ENCODE results near the gene PTTG1IP.

PTTG1IP gene

GRCh38 chr21:44823179-44823660, 50.3 kb downstream of the PTTG1IP start:
- no peak for DNase-seq (ENCODE audit: low read depth in 2 of 2)

DNA sequence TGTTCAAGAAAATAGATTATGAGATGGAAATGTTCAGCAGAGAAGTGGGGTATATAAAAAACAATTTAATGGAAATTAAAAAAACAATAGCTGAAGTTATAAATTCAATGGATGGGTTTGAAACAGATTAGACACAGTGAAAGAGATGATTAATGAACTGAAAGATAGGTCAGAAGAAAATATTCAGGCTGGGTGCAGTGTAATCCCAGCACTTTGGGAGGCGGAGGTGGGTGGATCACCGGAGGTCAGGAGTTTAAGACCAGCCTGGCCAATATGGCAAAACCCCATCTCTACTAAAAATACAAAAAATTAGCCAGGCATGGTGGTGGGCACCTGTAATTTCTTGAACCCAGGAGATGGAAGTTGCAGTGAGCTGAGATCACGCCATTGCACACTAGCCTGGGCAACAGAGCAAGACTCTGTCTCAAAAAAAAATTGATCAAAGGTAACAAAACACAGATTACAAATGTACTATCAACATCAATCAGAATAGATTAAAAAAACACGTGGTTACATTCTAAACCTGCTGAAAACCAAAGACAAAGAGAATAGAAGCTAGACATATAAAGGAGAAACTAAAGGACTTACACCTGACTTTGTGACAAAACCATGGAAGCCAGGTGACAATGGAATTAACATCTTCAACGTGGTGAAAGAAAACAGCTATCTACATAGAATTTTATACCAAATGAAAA, 50.9 kb downstream of the PTTG1IP start:
- no peak for DNase-seq (ENCODE audit: low read depth in 2 of 2)

- no peak for DNase-seq (ENCODE audit: low read depth in 2 of 2)
Measured at GRCh38 chr21:44820851-44821250, 52.6 kb downstream of the PTTG1IP start.

DNA sequence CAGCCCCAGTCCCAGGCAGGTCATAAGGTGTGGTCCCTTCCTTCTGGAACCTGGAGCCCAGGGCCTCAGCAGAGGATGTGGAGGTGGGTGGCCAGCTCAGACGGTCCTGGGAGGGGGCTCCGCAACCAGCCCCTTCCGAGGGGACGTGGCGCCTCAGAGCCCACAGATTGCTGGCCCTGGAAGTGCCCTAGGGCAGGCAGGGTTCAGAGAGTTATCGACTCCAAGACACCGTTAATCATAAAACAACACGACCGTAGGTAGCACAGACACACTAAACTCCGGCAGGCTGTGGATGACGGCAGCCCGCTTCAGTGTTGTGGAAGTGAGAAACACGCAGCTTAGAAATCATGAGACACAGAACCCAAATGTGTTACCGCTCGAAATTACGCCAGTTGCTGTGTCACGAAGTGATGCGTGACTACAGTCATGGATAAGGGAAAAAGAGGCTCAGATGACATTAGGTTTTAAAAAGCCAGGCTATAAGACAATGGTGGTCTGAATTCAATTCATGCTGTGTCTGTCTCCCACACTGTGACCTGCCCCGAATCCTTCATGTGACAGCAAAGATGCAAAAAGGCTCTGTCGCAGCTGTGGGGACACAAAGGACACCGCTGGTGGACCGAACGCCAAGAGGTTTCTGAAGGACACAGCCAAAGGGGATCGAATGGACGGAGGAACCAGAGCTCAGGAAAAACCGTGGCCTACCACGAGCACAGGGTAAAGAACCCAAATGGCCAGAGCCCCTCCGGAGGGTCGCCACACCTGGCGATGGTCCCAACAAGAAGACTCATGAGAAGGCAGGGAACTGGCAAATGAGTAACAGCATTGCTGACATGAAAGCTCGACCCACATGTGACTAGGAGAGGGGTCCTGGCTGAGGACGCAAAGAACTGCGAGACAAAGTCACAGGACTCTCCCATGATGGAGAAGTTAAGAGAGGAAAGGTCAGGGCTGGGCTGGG, 53.9 kb downstream of the PTTG1IP start:
- DNase-seq (ENCODE audit: low read depth in 2 of 2): no peak

DNA sequence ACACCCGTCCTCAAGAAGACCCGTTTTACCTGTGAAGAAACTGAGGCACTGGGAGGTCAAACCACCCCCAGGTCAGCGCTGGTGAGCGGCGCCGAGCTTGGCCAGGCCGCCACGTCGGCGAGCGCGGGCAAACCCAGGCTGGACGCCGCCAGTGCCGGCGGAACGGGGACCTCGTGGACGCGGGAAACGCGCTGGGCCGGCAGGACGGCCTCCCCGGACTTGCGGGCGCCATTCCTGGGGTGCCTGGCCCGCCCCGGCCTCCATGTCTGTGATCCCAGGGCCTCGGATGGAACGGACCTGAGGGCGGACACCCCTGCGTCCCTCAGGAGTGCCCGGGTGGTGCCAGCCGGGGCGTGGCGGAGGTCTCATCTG, 54.9 kb downstream of the PTTG1IP start:
- DNase-seq (ENCODE audit: low read depth in 2 of 2): no peak

GRCh38 chr21:44817914-44818639, 55.4 kb downstream of the PTTG1IP start, which contains the start of gene SUMO3:
SUMO3 (minus strand) TSS chr21:44818062; CDS start chr21:44817968, 94 bp downstream.
- peak; percentile 71 to 76 for DNase-seq (ENCODE audit: low read depth in 2 of 2)

GRCh38 chr21:44817506-44817880, 56.0 kb downstream of the PTTG1IP start:
- peak; percentile 89 to 92 for DNase-seq (ENCODE audit: low read depth in 2 of 2)

DNA sequence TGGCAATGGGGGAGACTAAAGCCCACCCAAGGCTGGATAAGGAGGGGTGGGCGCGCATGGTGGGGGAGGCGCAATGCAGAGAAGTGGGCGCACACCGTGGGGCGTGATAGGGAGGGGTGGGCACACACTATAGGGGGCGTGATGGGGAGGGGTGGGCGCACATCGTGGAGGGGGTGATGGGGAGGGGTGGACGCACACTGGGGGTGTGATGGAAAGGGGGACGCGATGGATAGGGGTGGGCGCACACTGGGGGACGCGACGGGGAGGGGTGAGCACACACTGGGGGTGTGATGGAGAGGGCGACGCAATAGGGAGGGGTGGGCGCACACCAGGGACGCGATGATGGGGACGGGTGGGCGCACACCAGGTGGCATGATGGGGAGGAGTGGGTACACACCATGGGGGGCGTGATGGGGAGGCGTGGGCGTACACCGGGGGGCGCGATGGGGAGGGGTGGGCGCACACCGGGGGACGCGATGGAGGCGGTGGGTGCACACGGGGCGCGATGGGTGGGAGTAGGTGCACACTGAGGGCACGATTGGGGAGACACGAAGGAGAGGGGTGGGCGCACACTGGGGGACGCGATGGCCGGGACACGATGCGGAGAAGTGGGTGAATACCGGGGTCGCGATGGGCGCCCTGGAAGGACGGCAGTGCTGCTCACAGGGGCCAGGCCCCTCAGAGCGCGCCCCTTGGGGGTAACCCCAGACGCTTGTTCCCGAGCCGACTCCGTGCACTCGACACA, 56.6 kb downstream of the PTTG1IP start:
- DNase-seq (ENCODE audit: low read depth in 2 of 2): no peak

GRCh38 chr21:44815852-44816628, 57.5 kb downstream of the PTTG1IP start:
- no peak for DNase-seq (ENCODE audit: low read depth in 2 of 2)

DNA sequence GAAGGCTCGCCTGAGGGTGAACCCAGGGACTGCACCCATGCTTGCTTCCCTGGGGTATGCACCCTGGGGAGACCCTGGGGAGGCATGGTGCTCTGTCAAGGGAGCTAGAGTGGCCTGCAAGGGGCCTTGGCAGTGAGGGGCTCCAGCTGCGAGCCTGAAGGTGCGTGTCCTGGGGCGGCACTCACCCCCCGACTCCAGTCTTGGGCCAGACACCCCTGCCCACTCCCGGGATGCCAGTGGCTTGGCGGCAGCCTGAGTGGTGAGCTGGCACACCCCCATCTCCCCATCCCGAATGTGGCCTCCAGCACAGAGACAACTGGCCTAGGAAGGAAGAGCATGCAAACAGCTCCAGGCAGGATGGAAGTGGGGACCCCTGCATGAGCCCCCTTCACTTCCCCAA, 58.3 kb downstream of the PTTG1IP start:
- no peak for DNase-seq (ENCODE audit: low read depth in 2 of 2)

GRCh38 chr21:44814498-44815023, 58.9 kb downstream of the PTTG1IP start:
- no peak for DNase-seq (ENCODE audit: low read depth in 2 of 2)

GRCh38 chr21:44813727-44814126, 59.8 kb downstream of the PTTG1IP start:
- DNase-seq (ENCODE audit: low read depth in 2 of 2): no peak

DNA sequence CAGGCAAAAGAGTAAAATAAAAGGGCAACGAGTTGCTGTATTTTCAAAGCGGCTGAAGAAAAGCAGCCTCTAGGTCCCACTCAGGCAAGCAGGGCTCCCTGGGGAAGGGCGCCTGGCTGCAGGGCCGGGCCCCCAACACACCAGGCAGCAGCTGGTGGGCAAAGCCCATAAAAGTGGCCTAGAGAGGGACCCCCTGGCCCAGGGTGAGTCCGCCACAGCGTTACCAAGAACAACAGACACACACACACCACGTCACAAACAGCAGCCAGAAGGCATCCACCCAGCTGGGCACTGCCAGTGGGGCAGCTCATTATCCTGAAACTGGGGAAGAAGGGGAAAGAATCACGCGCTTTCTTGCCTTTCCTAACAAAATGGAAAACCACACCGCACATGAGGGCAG, 60.3 kb downstream of the PTTG1IP start:
- no peak for DNase-seq (ENCODE audit: low read depth in 2 of 2)

DNA sequence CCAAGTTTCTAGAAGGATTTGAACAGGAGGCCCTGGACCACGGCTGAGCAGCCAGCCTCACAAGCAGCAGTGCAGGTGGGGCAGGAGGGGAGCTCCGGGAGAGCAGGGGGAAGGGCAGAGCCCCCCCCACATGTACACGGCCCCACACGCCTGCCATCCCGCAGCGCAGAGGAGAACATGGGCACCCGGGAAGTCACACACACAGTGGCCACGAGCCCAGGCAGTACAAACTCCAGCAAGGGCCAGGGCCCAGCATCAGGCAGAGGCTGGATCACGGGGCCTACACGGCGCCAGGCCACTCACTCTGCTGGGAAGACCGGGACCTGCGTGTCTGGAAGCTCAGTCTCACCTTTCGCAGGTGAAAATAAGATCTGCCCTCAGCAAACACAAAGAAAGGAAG, 60.9 kb downstream of the PTTG1IP start:
- DNase-seq (ENCODE audit: low read depth in 2 of 2): no peak

- DNase-seq (ENCODE audit: low read depth in 2 of 2): no peak
Measured at GRCh38 chr21:44810779-44811178, 62.7 kb downstream of the PTTG1IP start.

- DNase-seq (ENCODE audit: low read depth in 2 of 2): no peak
Measured at GRCh38 chr21:44805859-44806258, 67.6 kb downstream of the PTTG1IP start.

DNA sequence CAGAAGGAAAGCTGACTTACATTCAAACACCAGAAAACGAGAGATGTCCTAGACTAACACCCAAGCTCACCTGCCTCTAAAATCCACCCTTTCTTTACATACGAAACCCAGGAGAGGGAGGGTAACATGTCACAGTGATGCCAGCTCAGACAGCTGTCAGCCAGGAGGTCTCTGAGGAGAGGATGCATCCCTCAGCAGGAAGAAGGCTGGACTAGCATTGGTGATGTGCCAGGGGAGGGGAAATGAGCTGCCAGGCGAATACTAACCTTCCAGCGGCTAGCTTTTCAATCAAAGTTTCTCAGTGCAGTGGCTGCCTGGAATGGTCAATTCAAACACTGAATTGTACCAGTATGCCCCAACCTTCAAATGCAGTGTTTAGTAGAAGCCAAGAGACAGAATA, 68.3 kb downstream of the PTTG1IP start:
- no peak for DNase-seq (ENCODE audit: low read depth in 2 of 2)

- no peak for DNase-seq (ENCODE audit: low read depth in 2 of 2)
Measured at GRCh38 chr21:44804762-44805161, 68.7 kb downstream of the PTTG1IP start.

DNA sequence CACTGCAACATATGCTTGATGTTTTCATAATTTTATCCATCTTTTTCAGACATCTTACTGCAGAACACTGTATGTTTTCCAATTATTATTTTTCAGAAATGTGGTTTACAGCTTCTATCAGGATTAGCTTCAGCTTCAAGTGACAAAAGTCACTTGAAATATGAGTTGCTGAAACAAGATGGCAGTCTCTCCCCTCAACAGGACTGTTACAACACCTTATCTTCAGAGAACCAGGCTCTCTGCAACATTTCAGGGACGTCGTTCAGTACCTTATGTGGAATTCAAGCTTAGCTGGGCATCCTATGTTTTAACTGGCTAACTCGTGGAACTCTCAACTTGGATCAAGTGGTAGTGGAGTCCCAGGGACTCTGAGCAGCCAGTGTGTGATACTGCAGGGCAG, 69.8 kb downstream of the PTTG1IP start:
- no peak for DNase-seq (ENCODE audit: low read depth in 2 of 2)

DNA sequence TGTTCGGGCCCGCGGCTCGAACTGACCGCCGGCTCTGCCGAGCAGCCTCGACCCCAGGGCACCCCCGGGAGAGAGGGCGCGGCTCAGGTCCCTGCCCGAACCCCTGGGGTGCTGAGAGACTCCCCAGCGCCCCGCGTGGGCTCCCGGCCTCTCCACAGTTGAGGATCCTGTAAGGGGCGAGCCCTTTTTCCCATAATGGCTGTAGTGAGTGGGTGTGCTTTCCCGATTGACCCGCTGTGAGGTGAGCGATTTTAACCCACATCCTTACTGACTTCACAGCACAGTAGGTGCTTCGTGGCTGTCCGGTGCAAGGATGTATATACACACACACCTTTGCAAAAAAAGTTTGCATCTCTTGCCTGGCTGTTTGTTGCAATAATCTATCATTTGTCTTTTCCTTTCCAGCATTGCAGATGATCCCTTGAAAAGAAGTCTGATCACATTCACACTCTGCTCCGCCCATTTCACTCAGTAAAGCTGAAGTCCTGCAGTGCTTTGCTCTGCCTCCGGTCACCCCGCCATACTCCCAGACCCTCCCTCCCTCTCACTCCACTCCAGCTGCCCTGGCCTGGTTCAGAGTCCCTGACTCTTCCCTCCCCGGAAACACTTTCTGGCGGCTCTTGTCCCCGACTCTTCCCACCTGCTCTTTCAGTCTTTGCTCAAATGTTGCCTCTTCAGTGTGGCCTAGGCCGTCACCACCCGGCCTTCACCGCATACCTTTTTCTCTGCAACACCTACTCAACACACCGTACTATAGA, 70.9 kb downstream of the PTTG1IP start:
- no peak for DNase-seq (ENCODE audit: low read depth in 2 of 2)

All from activated CD4-positive, alpha-beta T cell treated with anti-CD3 and anti-CD28 coated beads for 24 hours (primary cell).